Measurements from ENCODE around the gene NEO1.

Gene NEO1

GRCh38 chr15:73075160-73075859, 23.0 kb downstream of the NEO1 start:
- no peak for DNase-seq (ENCODE audit: low spot score)

DNA sequence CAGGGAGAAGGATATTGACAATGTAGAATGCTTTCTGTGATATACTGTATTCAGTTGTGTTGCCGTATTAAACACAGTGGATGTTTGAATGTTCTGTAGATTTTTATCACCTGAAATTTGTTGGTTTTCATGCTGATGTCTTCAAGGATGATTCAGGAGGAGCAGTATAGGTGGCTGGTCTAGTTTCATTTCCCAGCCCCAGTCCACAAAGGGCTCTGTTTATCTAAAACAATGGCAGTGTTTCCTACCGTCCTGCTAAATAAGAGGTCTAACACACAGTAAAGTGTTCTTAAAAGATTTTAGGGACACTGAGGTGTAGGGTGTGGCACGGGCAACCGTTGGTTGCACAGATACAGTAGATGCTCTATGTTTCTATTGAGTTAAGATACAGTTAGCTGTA, 26.0 kb downstream of the NEO1 start:
- no peak for DNase-seq (ENCODE audit: low spot score)

DNA sequence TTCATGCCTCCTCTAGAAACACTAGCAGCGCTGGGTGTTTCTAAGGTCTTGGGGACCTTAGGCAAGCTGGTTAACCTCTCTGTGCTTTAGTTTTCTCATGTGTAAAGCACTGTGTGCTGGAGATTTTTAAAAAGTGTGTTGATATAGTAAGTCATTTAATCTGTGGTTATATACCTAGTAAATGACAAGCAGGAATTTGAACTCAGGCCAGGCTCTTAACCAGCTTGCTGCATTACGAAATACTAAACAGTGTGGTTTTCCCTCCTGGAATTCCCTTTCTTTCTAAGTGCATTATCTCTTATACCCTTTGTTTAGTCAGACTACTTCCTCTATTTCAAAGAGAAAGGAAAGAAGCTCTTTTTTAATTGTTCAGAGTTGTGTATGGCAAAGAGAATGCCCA, 26.5 kb downstream of the NEO1 start:
- DNase-seq (ENCODE audit: low spot score): peak; percentile 16

- no peak for DNase-seq (ENCODE audit: low spot score)
Measured at GRCh38 chr15:73079565-73079964, 27.3 kb downstream of the NEO1 start.

GRCh38 chr15:73081321-73081958, 29.2 kb downstream of the NEO1 start:
- DNase-seq (ENCODE audit: low spot score): peak; percentile 5

DNA sequence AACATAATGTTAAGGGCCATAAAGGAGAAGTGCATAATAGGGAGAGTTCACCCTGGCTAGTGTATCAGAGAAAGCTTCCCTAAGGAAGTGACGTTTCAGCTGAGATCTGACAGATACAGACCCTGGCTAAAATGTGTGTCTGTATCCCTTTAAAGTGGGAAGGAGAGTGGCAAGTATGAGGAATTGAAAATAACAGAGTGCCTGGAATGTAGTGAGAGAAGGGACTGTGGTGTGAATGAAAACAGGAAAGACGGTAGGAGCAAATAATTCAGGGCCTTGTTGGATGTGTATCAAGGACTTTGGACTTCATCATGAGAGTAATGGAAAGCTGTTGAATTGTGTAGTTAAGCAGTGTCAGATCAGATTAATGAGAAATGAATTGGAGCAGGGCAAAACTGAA, 30.5 kb downstream of the NEO1 start:
- no peak for DNase-seq (ENCODE audit: low spot score)

DNA sequence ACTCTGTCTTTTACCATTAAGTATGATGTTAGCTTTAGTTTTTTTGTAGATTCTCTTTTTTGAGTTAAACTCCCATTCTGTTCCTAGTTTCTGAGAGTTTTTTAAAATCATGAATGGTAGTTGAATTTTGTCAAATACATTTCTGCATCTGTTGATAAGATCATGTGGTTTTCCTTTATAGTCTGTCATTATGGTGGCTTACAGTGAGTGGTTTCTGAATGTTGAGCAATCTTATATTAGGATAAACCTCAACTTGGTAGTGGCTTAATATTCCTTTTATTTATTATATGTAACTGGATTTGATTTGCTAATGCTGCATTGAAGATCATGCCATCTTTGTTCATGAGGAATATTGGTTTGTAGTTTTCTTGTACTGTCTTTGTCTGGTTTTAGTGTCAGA, 34.8 kb downstream of the NEO1 start:
- DNase-seq (ENCODE audit: low spot score): no peak

DNA sequence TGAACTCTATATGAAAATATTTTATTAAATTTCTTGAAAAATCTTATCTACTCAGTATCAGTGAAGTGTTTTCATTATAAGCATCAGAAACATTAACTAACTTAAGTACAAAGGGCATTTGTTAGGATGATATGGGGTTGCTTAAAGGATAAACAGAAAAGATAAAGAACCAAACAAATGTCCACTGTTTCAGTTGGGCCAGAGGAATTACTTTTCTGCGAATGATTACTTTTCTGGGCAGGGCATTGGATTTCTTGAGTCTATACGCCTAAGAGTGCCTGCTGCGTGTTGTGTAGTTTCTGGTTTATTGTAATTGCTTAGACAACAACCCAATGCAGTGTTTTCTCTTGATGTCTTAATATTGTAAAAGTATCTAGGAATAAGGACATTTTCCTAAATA, 52.8 kb downstream of the NEO1 start:
- no peak for DNase-seq (ENCODE audit: low spot score)

GRCh38 chr15:73108676-73109075, 56.4 kb downstream of the NEO1 start:
- DNase-seq (ENCODE audit: low spot score): no peak

GRCh38 chr15:73109765-73110164, 57.5 kb downstream of the NEO1 start:
- DNase-seq (ENCODE audit: low spot score): no peak

DNA sequence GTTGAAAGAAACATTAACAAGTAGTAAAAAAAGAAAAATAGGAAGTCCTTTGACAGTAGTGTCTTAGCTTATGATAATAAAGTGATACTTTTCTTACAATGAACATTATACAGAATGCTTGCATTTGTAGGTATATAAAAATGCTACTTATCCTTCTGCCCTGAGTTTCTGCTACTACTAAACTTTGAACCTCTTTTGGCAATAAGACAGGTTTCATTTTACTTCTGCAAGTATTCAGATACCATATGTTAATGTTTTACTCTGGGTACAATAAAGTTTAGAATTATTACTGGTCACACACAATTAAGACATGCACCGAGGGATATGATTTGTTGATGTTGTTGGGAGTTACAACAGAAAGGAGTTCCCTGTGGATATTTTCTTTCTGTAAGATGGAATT, 57.9 kb downstream of the NEO1 start:
- DNase-seq (ENCODE audit: low spot score): no peak

DNA sequence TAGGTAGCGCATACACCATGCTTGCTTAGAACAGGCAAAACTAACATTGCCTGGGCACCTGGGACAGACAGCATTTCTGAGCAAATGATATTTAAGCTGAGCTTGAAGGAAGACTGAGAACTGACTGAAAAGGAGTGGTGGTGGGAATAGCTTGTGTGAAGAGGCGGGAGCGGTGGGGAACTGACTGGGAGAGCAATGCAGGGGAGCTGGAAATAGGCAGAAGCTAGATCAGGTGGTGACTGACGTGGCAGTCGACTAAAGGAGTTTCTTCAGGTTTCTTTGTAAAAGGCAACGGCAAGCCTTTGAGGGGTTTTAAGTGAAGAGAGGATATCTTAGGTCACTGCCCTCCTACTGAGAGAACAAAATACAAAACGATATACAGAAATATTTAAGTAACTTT, 61.8 kb downstream of the NEO1 start:
- no peak for DNase-seq (ENCODE audit: low spot score)

GRCh38 chr15:73116164-73116563, 63.9 kb downstream of the NEO1 start:
- no peak for DNase-seq (ENCODE audit: low spot score)

DNA sequence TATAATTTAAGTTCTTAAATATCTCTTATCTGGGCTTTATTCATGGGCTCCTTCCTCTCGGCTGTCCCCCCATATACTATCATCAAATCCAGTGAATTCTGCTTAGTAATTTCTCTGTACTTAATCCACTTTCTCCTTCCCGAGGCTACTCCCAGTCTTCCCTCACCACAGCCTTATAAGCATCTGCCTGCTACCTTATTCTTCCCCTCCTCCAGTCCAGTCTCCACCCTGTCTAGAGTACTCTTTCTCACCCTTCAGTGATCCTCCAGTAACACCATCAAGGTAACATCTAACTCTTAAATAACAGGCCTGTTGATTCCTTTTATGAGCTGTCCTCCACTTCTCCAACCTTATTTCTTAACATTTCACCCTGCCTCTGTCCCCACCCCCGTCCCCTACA, 65.8 kb downstream of the NEO1 start:
- DNase-seq (ENCODE audit: low spot score): no peak

GRCh38 chr15:73119478-73119877, 67.2 kb downstream of the NEO1 start:
- DNase-seq (ENCODE audit: low spot score): no peak

GRCh38 chr15:73120269-73120668, 68.0 kb downstream of the NEO1 start:
- no peak for DNase-seq (ENCODE audit: low spot score)

- no peak for DNase-seq (ENCODE audit: low spot score)
Measured at GRCh38 chr15:73125219-73125618, 73.0 kb downstream of the NEO1 start.

GRCh38 chr15:73127302-73127936, 75.2 kb downstream of the NEO1 start:
- peak; percentile 17 for DNase-seq (ENCODE audit: low spot score)

DNA sequence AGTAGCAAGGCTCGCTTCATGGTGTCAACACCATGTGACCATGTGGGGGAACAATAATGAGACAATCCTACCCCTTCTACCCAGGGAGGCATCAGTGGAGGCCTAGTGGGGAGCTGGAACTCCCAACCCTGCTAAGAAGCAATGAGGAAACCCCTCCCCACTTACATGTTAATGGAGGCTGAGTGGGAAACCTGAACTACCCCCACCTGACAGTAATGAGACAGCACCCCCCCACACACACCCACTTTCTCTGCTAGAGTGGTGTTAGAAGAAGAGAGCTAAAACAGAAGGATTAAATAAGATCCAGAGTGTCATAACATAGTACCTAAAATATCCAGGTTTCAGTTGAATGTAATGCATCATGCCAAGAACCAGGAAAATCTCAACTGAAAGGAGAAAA, 78.6 kb downstream of the NEO1 start:
- no peak for DNase-seq (ENCODE audit: low spot score)

GRCh38 chr15:73134196-73134595, 81.9 kb downstream of the NEO1 start:
- no peak for DNase-seq (ENCODE audit: low spot score)

DNA sequence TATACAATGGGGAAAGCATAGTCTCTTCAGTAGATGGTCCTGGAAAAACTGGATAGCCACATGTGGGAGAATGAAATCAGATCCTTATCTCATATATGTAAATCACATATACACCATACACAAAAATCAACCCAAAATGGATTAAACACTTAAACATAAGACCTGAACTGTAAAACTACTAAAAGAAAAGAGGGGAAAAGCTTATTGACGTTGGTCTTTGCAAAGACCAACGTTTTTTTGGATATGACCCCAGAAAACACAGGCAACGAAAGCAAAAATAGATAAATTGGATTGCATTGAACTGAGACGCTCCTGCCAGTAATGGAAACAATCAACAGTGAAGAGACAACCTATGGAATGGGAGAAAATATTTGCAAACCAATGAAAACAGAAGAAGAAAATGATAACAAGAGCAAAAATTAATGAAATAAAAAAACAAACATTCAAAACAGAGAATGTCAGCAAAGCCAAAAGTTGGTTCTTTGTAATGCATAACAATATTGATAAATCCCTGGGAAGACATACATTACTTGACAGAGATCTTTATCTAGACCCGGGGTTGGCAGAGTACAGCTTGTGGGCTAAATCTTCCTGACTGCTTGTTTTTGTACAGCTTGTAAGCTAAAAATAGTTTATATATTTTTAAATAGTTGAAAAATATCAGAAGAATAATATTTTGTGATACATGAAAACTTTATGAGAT, 86.9 kb downstream of the NEO1 start:
- DNase-seq (ENCODE audit: low spot score): no peak

GRCh38 chr15:73139744-73140553, 87.7 kb downstream of the NEO1 start:
- no peak for DNase-seq (ENCODE audit: low spot score)

Data from hepatic stellate cell (primary cell).